ENCODE results near the gene CTDSP2. TPM values are rescaled to one million over a fixed set of nuclear protein-coding genes. Genes with fewer than 3 reads are reported as not detected.
"Not testable (repeated sequence)": the region's sequence is repeated elsewhere in the genome, so short reads cannot be mapped to it uniquely, and the experiment has no call there.

CTDSP2 gene
- total RNA-seq, 2 donors from 2014 or later: 152 to 254 TPM

- intact Hi-C loops (cut with DNase I, micrococcal nuclease): no loop called here
- no peak for ATAC-seq
- DNase-seq: no peak
Observed at GRCh38 chr12:57861967-57862366, 15.4 kb upstream of the CTDSP2 start.

- intact Hi-C loops (cut with DNase I, micrococcal nuclease); DNase-seq; ATAC-seq: not testable (repeated sequence)
Observed at GRCh38 chr12:57860883-57861282, 14.4 kb upstream of the CTDSP2 start.

GRCh38 chr12:57859121-57859520, 12.6 kb upstream of the CTDSP2 start:
- ATAC-seq: no peak
- no peak for DNase-seq
- intact Hi-C loops (cut with DNase I, micrococcal nuclease): no loop called here

GRCh38 chr12:57858123-57858522, 11.6 kb upstream of the CTDSP2 start:
- intact Hi-C loops (cut with DNase I, micrococcal nuclease); ATAC-seq; DNase-seq: not testable (repeated sequence)

- intact Hi-C loops (cut with DNase I, micrococcal nuclease): no loop called here
- DNase-seq (no peak), ATAC-seq (no peak)
Observed at GRCh38 chr12:57854965-57855364, 8.4 kb upstream of the CTDSP2 start.

- DNase-seq: no peak
- intact Hi-C loops (cut with DNase I, micrococcal nuclease): no loop called here
- no peak for ATAC-seq
Observed at GRCh38 chr12:57853864-57854556, 7.5 kb upstream of the CTDSP2 start.

- ATAC-seq (peak; percentile 11), DNase-seq (peak; percentile 31 to 53)
- intact Hi-C loops (cut with DNase I, micrococcal nuclease): no loop called here
Observed at GRCh38 chr12:57852620-57853500, 6.3 kb upstream of the CTDSP2 start.

GRCh38 chr12:57852200-57852599, 5.7 kb upstream of the CTDSP2 start:
- intact Hi-C loops (cut with DNase I, micrococcal nuclease): no loop called here
- DNase-seq (no peak), ATAC-seq (peak; percentile 4)

GRCh38 chr12:57851552-57851951, 5.0 kb upstream of the CTDSP2 start:
- DNase-seq: no peak
- ATAC-seq: no peak
- intact Hi-C loops (cut with DNase I, micrococcal nuclease): no loop called here

- intact Hi-C loops (cut with DNase I, micrococcal nuclease): no loop called here
- DNase-seq (no peak), ATAC-seq (no peak)
Observed at GRCh38 chr12:57850854-57851430, 4.4 kb upstream of the CTDSP2 start.

GRCh38 chr12:57849447-57849846, 2.9 kb upstream of the CTDSP2 start:
- DNase-seq; intact Hi-C loops (cut with DNase I, micrococcal nuclease); ATAC-seq: not testable (repeated sequence)

- DNase-seq (no peak), ATAC-seq (no peak)
- intact Hi-C loops (cut with DNase I, micrococcal nuclease): no loop called here
Observed at GRCh38 chr12:57849035-57849434, 2.5 kb upstream of the CTDSP2 start.

- intact Hi-C loops (cut with DNase I, micrococcal nuclease): no loop called here
- DNase-seq (no peak), ATAC-seq (no peak)
Observed at GRCh38 chr12:57848208-57848607, 1.7 kb upstream of the CTDSP2 start.

GRCh38 chr12:57846285-57846576, 298 bp downstream of the CTDSP2 start:
- ATAC-seq (peak; percentile 34), DNase-seq (no peak)

GRCh38 chr12:57845478-57846284, 848 bp downstream of the CTDSP2 start:
- ATAC-seq: peak; percentile 41
- intact Hi-C loops (cut with DNase I, micrococcal nuclease): no loop called here
- peak; percentile 75 to 85 for DNase-seq

More at GRCh38 chr12:57846285-57846576, 298 bp downstream of the CTDSP2 start:
- intact Hi-C loops (cut with DNase I, micrococcal nuclease): no loop called here

- peak; percentile 58 to 79 for DNase-seq
- peak; percentile 14 for ATAC-seq
- intact Hi-C loops (cut with DNase I, micrococcal nuclease): no loop called here
Observed at GRCh38 chr12:57844709-57845477, 1.6 kb downstream of the CTDSP2 start.

GRCh38 chr12:57842342-57843294, 3.9 kb downstream of the CTDSP2 start:
- peak; percentile 46 to 71 for DNase-seq
- intact Hi-C loops (cut with DNase I, micrococcal nuclease): no loop called here
- ATAC-seq: no peak
